BLaER1 (cell line): ENCODE data around the gene OSBPL2.
A peak's percentile ranks its signal among the peaks of the same experiment; 100 is the strongest.

ENCODE experiments used
- H3K27ac ChIP-seq: shearing (Covaris generic); formaldehyde crosslinking; 2 replicates; pipeline ENCODE4 v1.8.1; 2022
- H3K27me3 ChIP-seq: shearing (Covaris generic); formaldehyde crosslinking; 2 replicates; pipeline ENCODE4 v1.8.1; 2022
- H3K36me3 ChIP-seq: shearing (Covaris generic); formaldehyde crosslinking; 2 replicates; pipeline ENCODE4 v1.8.1; 2022
- H3K4me1 ChIP-seq: shearing (Covaris generic); formaldehyde crosslinking; 2 replicates; pipeline ENCODE4 v1.8.1; 2022
- H3K4me2 ChIP-seq: shearing (Covaris generic); formaldehyde crosslinking; 2 replicates; pipeline ENCODE4 v1.8.1; 2022
- H3K4me3 ChIP-seq: shearing (Covaris generic); formaldehyde crosslinking; 2 replicates; pipeline ENCODE4 v1.8.1; 2022
- H3K9ac ChIP-seq: shearing (Covaris generic); formaldehyde crosslinking; 2 replicates; pipeline ENCODE4 v1.8.1; 2022
- H3K9me3 ChIP-seq: shearing (Covaris generic); formaldehyde crosslinking; 2 replicates; pipeline ENCODE4 v1.8.1; 2022
- H4K20me1 ChIP-seq: shearing (Covaris generic); formaldehyde crosslinking; 2 replicates; pipeline ENCODE4 v1.8.1; 2022
- Cebpa-rat ChIP-seq: shearing (Covaris generic); IDR thresholded peaks from 2 replicates; pipeline ENCODE4 v1.8.1; 2022

OSBPL2 gene

GRCh38 chr20:62285722-62286121 lies 47.4 kb downstream of the OSBPL2 start:
- Histone ChIP-seq H3K27me3 (no peaks in the 10 kb centered on the region), H3K4me3 (no peak overlapping the region), H4K20me1 (0 out of 2 replicates have a peak, but pooled peaks cover 13% of the 10 kb centered on the region), H3K4me2 (peak overlapping the region; percentile 78), H3K27ac (peak overlapping the region; percentile 61), H3K36me3 (peaks cover 64% of the 10 kb centered on the region), H3K4me1 (peaks cover 29% of the 10 kb centered on the region), H3K9me3 (no peaks in the 10 kb centered on the region), H3K9ac (peak overlapping the region; percentile 32; the same call in 1 of the 2 replicates)
- no peak for TF ChIP-seq Cebpa-rat

- Histone ChIP-seq H3K9me3 (no peaks in the 10 kb centered on the region), H3K27ac (peak overlapping the region; percentile 61), H3K4me2 (peak overlapping the region; percentile 78), H3K27me3 (no peaks in the 10 kb centered on the region), H4K20me1 (0 out of 2 replicates have a peak, but pooled peaks cover 13% of the 10 kb centered on the region), H3K9ac (no peak overlapping the region), H3K4me1 (peaks cover 33% of the 10 kb centered on the region), H3K36me3 (peaks cover 64% of the 10 kb centered on the region), H3K4me3 (no peak overlapping the region)
- TF ChIP-seq Cebpa-rat: no peak
Observed at GRCh38 chr20:62286493-62287064, 48.3 kb downstream of the OSBPL2 start.

- Histone ChIP-seq H3K27me3 (no peaks in the 10 kb centered on the region), H3K36me3 (peaks cover 63% of the 10 kb centered on the region), H3K9me3 (no peaks in the 10 kb centered on the region), H4K20me1 (0 out of 2 replicates have a peak, but pooled peaks cover 13% of the 10 kb centered on the region), H3K27ac (no peak overlapping the region; the same call in 1 of the 2 replicates), H3K4me1 (peaks cover 39% of the 10 kb centered on the region), H3K4me3 (no peak overlapping the region), H3K4me2 (no peak overlapping the region), H3K9ac (no peak overlapping the region)
- TF ChIP-seq Cebpa-rat: no peak
Observed at GRCh38 chr20:62287129-62287528, 48.8 kb downstream of the OSBPL2 start.

- no peaks in the 10 kb centered on the region for H3K27me3 ChIP-seq
- H3K36me3 ChIP-seq: peaks cover 55% of the 10 kb centered on the region
- peaks cover 47% of the 10 kb centered on the region for H3K4me1 ChIP-seq
- no peak for TF ChIP-seq Cebpa-rat
- H3K27ac ChIP-seq: no peak overlapping the region
- H3K4me2 ChIP-seq: no peak overlapping the region
- 0 out of 2 replicates have a peak, but pooled peaks cover 13% of the 10 kb centered on the region for H4K20me1 ChIP-seq
- no peak overlapping the region for H3K9ac ChIP-seq
- H3K9me3 ChIP-seq: no peaks in the 10 kb centered on the region
- H3K4me3 ChIP-seq: no peak overlapping the region
Observed at GRCh38 chr20:62287759-62288534, 49.6 kb downstream of the OSBPL2 start.

- Histone ChIP-seq H3K9ac (no peak overlapping the region; the same call in 1 of the 2 replicates), H3K27ac (no peak overlapping the region), H3K27me3 (no peaks in the 10 kb centered on the region), H3K4me3 (no peak overlapping the region), H4K20me1 (0 out of 2 replicates have a peak, but pooled peaks cover 13% of the 10 kb centered on the region), H3K4me2 (no peak overlapping the region), H3K36me3 (peaks cover 48% of the 10 kb centered on the region), H3K4me1 (peaks cover 54% of the 10 kb centered on the region), H3K9me3 (no peaks in the 10 kb centered on the region)
- no peak for TF ChIP-seq Cebpa-rat
Observed at GRCh38 chr20:62288535-62289105, 50.3 kb downstream of the OSBPL2 start.

- no peak overlapping the region for H3K9ac ChIP-seq
- H3K27me3 ChIP-seq: no peaks in the 10 kb centered on the region
- no peak for TF ChIP-seq Cebpa-rat
- H3K36me3 ChIP-seq: peaks cover 43% of the 10 kb centered on the region
- no peak overlapping the region for H3K4me3 ChIP-seq
- peaks cover 58% of the 10 kb centered on the region for H3K4me1 ChIP-seq
- no peak overlapping the region for H3K27ac ChIP-seq
- H4K20me1 ChIP-seq: 0 out of 2 replicates have a peak, but pooled peaks cover 13% of the 10 kb centered on the region
- no peaks in the 10 kb centered on the region for H3K9me3 ChIP-seq
- no peak overlapping the region for H3K4me2 ChIP-seq
Observed at GRCh38 chr20:62289131-62289530, 50.8 kb downstream of the OSBPL2 start.

- no peak for TF ChIP-seq Cebpa-rat
Observed at GRCh38 chr20:62289898-62290297, 51.6 kb downstream of the OSBPL2 start.

GRCh38 chr20:62291251-62292066 lies 53.1 kb downstream of the OSBPL2 start:
- no peak for TF ChIP-seq Cebpa-rat
- H3K9ac ChIP-seq: peak overlapping the region; percentile 57
- peak overlapping the region; percentile 66 for H3K27ac ChIP-seq
- peaks cover 58% of the 10 kb centered on the region for H3K4me1 ChIP-seq
- peak overlapping the region; percentile 86 for H3K4me2 ChIP-seq
- no peak overlapping the region for H3K4me3 ChIP-seq
- H3K36me3 ChIP-seq: peaks cover 44% of the 10 kb centered on the region
- no peaks in the 10 kb centered on the region for H3K27me3 ChIP-seq
- H3K9me3 ChIP-seq: no peaks in the 10 kb centered on the region
- H4K20me1 ChIP-seq: 0 out of 2 replicates have a peak, but pooled peaks cover 4% of the 10 kb centered on the region

More at GRCh38 chr20:62289898-62290297, 51.6 kb downstream of the OSBPL2 start:
- H3K27ac ChIP-seq: no peak overlapping the region
- peaks cover 58% of the 10 kb centered on the region for H3K4me1 ChIP-seq
- H3K9me3 ChIP-seq: no peaks in the 10 kb centered on the region
- no peak overlapping the region for H3K4me3 ChIP-seq
- H3K4me2 ChIP-seq: no peak overlapping the region
- H4K20me1 ChIP-seq: 0 out of 2 replicates have a peak, but pooled peaks cover 13% of the 10 kb centered on the region
- no peak overlapping the region for H3K9ac ChIP-seq
- peaks cover 38% of the 10 kb centered on the region for H3K36me3 ChIP-seq
- H3K27me3 ChIP-seq: no peaks in the 10 kb centered on the region

- no peak for TF ChIP-seq Cebpa-rat
- Histone ChIP-seq H3K9ac (peak overlapping the region; percentile 57), H3K9me3 (no peaks in the 10 kb centered on the region), H3K27me3 (no peaks in the 10 kb centered on the region), H3K36me3 (peaks cover 46% of the 10 kb centered on the region), H3K27ac (peak overlapping the region; percentile 66), H4K20me1 (no peaks in the 10 kb centered on the region), H3K4me2 (peak overlapping the region; percentile 86), H3K4me3 (no peak overlapping the region), H3K4me1 (peaks cover 60% of the 10 kb centered on the region)
Observed at GRCh38 chr20:62292108-62292507, 53.8 kb downstream of the OSBPL2 start.
